ENCODE data around the gene EIF3M.

The EIF3M gene

DNA sequence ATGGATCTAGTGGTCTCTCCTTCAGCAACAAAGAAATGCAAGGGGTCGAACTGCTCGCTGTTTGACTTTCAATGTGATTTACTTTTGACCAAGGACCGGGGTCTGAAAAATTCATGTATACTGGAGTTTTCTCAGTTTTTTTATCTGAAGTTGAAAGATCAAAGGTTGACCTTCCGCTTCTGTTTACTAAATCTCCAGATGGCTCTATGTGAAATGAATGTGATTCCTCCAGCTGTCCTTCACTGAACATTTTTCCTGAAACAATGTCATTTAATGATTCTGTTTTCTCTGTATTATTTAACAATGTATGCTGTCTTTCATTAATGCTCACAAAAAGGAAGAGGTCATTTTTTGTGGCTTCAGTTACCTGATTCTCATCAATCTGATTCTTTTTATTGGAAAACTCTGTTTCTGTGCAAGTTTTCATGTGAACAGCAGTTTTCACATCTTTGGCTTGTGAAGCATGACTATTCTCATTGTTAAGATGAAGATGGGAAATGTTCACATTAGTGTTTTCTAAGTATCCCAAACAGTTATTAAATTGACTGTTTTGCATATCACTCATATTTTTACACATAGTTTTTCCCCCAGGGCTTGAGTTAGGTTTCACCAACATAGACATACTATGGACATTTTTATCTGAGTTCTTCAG is 30.0 kb downstream of the EIF3M start:
- TF ChIP-seq, protein P1, sequence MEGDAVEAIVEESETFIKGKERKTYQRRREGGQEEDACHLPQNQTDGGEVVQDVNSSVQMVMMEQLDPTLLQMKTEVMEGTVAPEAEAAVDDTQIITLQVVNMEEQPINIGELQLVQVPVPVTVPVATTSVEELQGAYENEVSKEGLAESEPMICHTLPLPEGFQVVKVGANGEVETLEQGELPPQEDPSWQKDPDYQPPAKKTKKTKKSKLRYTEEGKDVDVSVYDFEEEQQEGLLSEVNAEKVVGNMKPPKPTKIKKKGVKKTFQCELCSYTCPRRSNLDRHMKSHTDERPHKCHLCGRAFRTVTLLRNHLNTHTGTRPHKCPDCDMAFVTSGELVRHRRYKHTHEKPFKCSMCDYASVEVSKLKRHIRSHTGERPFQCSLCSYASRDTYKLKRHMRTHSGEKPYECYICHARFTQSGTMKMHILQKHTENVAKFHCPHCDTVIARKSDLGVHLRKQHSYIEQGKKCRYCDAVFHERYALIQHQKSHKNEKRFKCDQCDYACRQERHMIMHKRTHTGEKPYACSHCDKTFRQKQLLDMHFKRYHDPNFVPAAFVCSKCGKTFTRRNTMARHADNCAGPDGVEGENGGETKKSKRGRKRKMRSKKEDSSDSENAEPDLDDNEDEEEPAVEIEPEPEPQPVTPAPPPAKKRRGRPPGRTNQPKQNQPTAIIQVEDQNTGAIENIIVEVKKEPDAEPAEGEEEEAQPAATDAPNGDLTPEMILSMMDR (IDR thresholded peaks at IDR 0.05; ENCODE audit: insufficient read depth, low read depth, low read length, missing control alignments): no peak
- no peak overlapping the region for H3K4me3 ChIP-seq (ENCODE audit: low read depth, low read length)
- DNase-seq (ENCODE audit: low read depth): no peak

DNA sequence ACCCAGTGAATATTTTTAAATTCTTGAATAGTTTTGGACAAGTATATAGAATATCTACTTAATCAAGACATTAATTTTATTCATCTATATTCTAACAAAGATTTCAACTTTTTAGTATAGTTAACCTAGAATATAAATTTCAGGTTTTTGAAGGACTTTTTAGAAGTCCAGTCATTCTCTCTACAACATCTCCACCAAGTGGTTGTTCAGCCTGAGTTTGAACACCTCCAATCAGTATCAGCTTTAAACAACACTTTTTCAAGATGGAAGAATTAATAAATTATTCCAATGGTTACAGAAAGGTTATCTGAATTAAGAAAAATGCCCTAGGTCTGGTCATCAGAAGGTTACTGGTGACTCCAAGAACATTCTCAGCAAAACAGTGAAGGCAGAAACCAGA is 31.8 kb downstream of the EIF3M start:
- TF ChIP-seq, protein P1 (IDR thresholded peaks at IDR 0.05; ENCODE audit: insufficient read depth, low read depth, low read length, missing control alignments): no peak
- no peak overlapping the region for H3K4me3 ChIP-seq (ENCODE audit: low read depth, low read length)
- DNase-seq (ENCODE audit: low read depth): no peak

DNA sequence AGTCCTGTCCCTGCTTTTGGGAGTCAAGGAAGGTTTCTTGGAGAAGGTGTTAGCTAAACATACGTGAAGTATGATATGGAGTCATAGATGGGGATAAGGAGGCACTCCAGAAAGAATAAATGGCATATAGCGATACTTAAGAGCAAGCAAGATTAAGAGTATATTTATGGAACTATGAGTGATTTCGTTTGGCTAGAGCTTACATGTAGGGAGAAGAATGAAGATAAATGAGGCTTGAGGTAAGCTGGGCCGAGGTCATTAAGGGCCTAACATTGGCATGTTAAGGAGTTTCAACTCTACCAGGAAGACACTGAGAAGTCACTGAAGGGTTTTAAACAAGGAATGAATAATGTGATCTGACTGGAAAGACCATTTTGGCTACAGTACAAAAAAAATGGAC is 33.3 kb downstream of the EIF3M start:
- H3K4me3 ChIP-seq (ENCODE audit: low read depth, low read length): no peak overlapping the region
- DNase-seq (ENCODE audit: low read depth): no peak
- TF ChIP-seq, protein P1 (IDR thresholded peaks at IDR 0.05; ENCODE audit: insufficient read depth, low read depth, low read length, missing control alignments): no peak

DNA sequence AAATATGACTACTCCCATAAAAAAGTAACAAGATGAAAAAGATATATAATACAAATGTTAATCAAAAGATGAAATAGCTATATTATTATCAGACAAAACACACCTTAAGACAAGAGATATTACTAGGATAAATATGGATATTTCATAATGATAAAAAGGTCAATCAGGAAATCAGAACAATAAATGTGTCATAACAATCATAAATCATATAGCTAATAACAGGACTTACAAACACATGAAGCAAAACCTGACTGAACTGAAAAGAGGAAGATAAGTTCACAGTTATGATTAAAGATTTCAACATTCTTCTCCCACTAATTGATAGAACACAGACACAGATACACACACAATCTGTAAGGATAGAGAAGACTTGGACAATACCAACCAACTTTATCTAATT is 47.2 kb downstream of the EIF3M start:
- TF ChIP-seq, protein P1 (IDR thresholded peaks at IDR 0.05; ENCODE audit: insufficient read depth, low read depth, low read length, missing control alignments): no peak
- H3K4me3 ChIP-seq (ENCODE audit: low read depth, low read length): no peak overlapping the region
- DNase-seq (ENCODE audit: low read depth): no peak

DNA sequence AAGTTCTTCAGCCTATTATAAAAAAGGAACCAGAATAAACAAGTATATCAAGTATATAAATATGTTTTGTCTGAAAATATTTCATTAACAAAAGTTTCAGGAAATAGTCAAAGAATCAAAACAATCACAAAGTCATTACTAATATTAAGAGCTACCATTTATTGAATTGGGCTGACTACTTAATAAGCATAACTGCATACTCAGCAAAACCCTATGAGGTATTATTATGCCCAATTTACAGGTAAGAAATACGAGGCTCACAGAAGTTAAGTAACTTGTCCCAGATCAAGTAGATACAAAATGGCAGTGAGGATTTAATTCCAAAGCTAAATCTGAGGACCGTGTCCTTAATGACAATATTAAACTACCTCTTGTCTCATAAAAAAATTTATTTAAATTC is 52.2 kb downstream of the EIF3M start:
- TF ChIP-seq, protein P1 (IDR thresholded peaks at IDR 0.05; ENCODE audit: insufficient read depth, low read depth, low read length, missing control alignments): no peak
- no peak overlapping the region for H3K4me3 ChIP-seq (ENCODE audit: low read depth, low read length)
- no peak for DNase-seq (ENCODE audit: low read depth)

DNA sequence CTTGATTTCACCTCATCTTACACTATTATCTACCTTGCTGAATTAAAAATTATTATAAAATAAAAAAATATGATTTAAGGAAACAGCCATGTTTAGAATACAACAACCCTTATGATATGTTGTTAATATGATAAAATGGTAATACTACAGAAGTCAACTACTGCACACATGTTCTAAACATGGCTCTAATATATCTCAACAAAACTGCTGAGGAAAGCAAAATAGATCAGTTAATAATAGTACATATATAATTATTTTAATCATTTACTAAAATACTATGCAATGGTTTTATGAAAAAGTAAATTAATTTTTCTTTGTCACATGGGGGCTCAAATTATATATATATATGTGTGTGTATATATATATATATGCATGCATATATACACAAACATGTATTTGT is 57.7 kb downstream of the EIF3M start:
- TF ChIP-seq, protein P1 (IDR thresholded peaks at IDR 0.05; ENCODE audit: insufficient read depth, low read depth, low read length, missing control alignments): no peak
- no peak overlapping the region for H3K4me3 ChIP-seq (ENCODE audit: low read depth, low read length)
- DNase-seq (ENCODE audit: low read depth): no peak

DNA sequence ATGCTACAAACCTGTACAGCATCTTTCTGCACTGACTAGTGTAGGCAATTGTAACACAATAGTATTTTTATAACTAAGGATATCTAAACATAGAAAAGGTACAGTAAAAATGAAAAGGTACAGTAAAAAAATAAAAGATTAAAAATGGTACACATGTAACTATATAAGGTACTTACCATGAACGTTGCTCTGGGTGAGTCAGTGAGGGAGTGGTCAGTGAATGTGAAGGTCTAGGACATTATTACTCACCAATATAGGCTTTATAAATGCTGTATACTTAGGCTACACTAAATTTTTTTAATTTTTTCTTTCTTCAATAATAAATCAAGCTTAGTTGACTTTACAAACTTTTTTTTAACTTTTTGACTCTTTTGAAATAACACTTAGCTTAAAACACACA is 59.9 kb downstream of the EIF3M start:
- DNase-seq (ENCODE audit: low read depth): no peak
- H3K4me3 ChIP-seq (ENCODE audit: low read depth, low read length): no peak overlapping the region
- TF ChIP-seq, protein P1 (IDR thresholded peaks at IDR 0.05; ENCODE audit: insufficient read depth, low read depth, low read length, missing control alignments): no peak
